Measurements from ENCODE around the gene JAKMIP1. TPM values are rescaled to one million over a fixed set of nuclear protein-coding genes. Genes with fewer than 3 reads are reported as not detected.

Gene JAKMIP1
- polyA plus RNA-seq, 1 experiment: not detected

DNA sequence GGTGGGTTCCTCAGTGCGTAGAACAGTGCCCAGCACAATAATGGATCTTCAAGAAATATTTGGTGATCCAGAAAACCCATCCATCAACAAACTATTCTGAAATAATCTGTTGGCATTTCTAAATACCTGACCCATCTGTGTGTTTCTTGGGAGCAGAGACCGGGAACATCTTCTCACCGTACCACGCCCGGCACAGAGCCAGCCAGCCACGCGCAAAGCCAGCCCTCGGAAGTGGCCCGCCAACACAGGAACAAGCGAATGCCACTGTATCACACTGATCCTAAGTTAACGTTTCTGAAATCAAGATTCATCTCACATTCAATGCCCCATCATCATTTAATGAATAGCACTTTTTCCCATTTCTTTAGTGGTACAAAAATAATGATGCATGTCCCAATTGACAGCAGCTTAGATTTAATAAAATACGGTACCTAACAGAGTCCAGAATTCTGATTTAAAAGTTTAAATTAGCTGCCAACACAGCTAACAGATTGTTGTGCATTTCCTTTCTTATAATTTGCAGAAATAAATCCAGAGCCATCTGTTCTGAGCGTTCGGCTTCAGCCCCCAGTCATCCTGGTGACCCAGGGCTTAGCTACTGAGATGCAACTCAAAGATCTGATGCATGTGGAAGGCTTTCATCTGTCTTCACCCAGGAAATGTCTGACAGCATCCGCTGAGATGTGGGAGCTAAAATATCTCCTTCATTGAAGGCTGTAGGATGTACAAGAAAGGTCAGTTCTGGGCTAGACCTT, 44.2 kb downstream of the JAKMIP1 start:
- H3K27ac ChIP-seq (ENCODE audit: low read depth, low read length): no peak overlapping the region

DNA sequence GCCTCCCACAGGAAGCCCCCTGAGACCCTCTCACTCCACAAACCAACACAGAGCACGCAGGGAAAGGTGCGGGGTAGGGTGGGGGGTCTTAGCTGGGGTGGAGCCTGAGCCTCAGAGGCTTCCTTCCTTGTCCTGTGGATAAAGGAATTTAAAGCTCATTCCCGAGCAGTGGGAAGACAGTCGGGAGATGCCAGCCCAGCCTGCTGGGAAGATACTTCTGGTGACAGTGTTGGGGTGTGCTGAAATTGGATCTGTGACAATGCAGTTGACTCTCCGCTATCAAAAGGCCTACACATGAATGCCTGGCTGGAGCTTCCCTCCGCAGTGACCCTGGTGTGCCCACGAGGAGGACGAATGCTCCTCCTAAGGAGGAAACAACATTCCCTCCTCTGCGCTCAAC, 45.5 kb downstream of the JAKMIP1 start:
- H3K4me3 ChIP-seq (ENCODE audit: low read depth, low read length): no peak overlapping the region
- ChIA-PET CTCF (interaction anchor here (0.6 kb wide), 1 partner anchor 35 kb away, joined by 3 read pairs; no protein-coding TSS in a partner anchor), POLR2A (no interaction called here)
- TF ChIP-seq, protein P1, sequence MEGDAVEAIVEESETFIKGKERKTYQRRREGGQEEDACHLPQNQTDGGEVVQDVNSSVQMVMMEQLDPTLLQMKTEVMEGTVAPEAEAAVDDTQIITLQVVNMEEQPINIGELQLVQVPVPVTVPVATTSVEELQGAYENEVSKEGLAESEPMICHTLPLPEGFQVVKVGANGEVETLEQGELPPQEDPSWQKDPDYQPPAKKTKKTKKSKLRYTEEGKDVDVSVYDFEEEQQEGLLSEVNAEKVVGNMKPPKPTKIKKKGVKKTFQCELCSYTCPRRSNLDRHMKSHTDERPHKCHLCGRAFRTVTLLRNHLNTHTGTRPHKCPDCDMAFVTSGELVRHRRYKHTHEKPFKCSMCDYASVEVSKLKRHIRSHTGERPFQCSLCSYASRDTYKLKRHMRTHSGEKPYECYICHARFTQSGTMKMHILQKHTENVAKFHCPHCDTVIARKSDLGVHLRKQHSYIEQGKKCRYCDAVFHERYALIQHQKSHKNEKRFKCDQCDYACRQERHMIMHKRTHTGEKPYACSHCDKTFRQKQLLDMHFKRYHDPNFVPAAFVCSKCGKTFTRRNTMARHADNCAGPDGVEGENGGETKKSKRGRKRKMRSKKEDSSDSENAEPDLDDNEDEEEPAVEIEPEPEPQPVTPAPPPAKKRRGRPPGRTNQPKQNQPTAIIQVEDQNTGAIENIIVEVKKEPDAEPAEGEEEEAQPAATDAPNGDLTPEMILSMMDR (IDR thresholded peaks at IDR 0.05; ENCODE audit: low read depth, low read length): no peak
- H3K27ac ChIP-seq (ENCODE audit: low read depth, low read length): no peak overlapping the region
- H3K9me3 ChIP-seq (ENCODE audit: control insufficient read depth, insufficient read depth, low read length): no peaks in the 10 kb centered on the region; the same call in 1 of the 2 replicates
- DNase-seq (ENCODE audit: low read depth, low spot score): no peak
- H3K27me3 ChIP-seq (ENCODE audit: control insufficient read depth, insufficient read depth, low read length): peaks cover 2% of the 10 kb centered on the region

More for the DNA sequence above, 44.2 kb downstream of the JAKMIP1 start:
- peaks cover 5% of the 10 kb centered on the region for H3K9me3 ChIP-seq (ENCODE audit: control insufficient read depth, insufficient read depth, low read length)
- peaks cover 2% of the 10 kb centered on the region for H3K27me3 ChIP-seq (ENCODE audit: control insufficient read depth, insufficient read depth, low read length)
- ChIA-PET CTCF (no interaction called here), POLR2A (no interaction called here)
- no peak for DNase-seq (ENCODE audit: low read depth, low spot score)
- H3K4me3 ChIP-seq (ENCODE audit: low read depth, low read length): no peak overlapping the region
- TF ChIP-seq, protein P1 (IDR thresholded peaks at IDR 0.05; ENCODE audit: low read depth, low read length): no peak

DNA sequence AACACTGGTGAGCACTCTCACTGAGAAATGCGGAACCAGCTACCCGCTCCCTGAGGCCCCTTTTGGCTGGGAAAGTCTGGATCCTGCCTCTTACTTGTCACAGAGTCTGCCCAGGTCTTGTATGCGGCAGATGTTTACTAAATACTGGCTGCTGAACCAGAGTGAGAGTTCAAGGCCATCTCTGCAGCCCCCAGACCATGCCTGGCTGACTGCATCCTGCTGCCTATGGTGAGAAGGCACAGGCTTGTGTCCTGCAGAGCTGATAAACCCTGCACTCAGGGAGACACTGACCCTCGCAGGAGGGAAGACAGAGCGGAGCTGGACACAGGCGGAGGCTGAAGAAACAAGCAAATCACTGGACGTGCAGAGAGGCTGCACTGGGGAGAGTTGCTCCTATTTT, 46.5 kb downstream of the JAKMIP1 start:
- CTCF ChIA-PET: no interaction called here
- TF ChIP-seq, protein P1 (IDR thresholded peaks at IDR 0.05; ENCODE audit: low read depth, low read length): no peak
- POLR2A ChIA-PET: no interaction called here
- Histone ChIP-seq H3K9me3 (ENCODE audit: control insufficient read depth, insufficient read depth, low read length) (peaks cover under 1% of the 10 kb centered on the region; the same call in 1 of the 2 replicates), H3K27me3 (ENCODE audit: control insufficient read depth, insufficient read depth, low read length) (peaks cover 2% of the 10 kb centered on the region), H3K4me3 (ENCODE audit: low read depth, low read length) (no peak overlapping the region), H3K27ac (ENCODE audit: low read depth, low read length) (no peak overlapping the region)
- no peak for DNase-seq (ENCODE audit: low read depth, low spot score)

DNA sequence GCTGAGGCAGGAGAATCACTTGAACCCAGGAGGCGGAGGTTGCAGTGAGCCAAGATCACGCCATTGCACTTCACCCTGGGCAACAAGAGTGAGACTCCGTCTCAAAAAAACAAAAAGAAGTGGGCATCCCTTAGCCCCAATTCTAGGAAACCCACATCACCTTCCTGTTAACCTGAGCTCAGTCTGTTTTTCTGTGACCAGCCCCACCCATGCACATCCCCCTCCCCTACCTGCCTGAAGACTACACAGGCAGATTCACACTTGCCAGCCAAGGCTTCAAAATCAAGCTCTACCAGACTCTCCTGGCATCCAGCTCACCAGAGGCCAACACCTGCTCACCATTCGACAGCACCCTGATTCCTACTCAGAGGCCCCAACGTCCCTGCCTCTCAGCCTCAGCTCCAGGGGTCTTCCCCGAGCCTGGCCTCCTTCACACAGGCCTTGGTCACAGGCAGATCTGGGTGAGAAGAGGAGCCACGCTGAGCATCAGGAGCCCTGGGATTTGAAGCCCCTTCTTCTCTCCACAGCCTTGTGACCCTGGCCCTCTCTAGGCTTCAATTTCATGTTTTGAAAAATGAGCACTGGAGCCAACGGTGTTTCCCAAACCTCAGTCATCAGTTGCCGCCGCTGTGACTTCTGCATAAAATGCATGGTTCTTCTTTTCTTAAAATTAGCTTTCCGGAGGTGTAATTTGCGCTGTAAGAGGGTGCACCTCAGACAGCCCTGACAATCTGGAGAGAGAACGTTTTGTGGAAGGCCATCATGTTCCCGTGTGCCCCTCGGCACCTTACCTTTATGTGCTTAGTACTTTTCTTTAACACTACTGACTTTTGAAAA, 47.3 kb downstream of the JAKMIP1 start:
- ChIA-PET POLR2A (no interaction called here), CTCF (no interaction called here)
- TF ChIP-seq, protein P1 (IDR thresholded peaks at IDR 0.05; ENCODE audit: low read depth, low read length): no peak
- no peak overlapping the region for H3K4me3 ChIP-seq (ENCODE audit: low read depth, low read length)
- no peak for DNase-seq (ENCODE audit: low read depth, low spot score)
- H3K27ac ChIP-seq (ENCODE audit: low read depth, low read length): no peak overlapping the region
- peaks cover 2% of the 10 kb centered on the region for H3K27me3 ChIP-seq (ENCODE audit: control insufficient read depth, insufficient read depth, low read length)
- H3K9me3 ChIP-seq (ENCODE audit: control insufficient read depth, insufficient read depth, low read length): peaks cover 7% of the 10 kb centered on the region; the same call in 1 of the 2 replicates

Data from AG04450 (cell line).